GM12878 (cell line): ENCODE results near the gene MGMT. TPM values are rescaled to one million over a fixed set of nuclear protein-coding genes. Genes with fewer than 3 reads are reported as not detected.

Experiments
- ATAC-seq: fragments of 200-7000 bp; cut with Tn5 transposase; 3 replicates; pipeline ENCODE4 v1.9.1; 2020; ENCODE audit warnings: mild to moderate bottlenecking, moderate library complexity
- BruUV-seq: library from RNA; stranded (reverse); fragments of 400-500 nt; replicated peaks from 2 replicates; lab custom pipeline; 2021; lab: Mats Ljungman, UMichigan
- CTCF ChIA-PET: fragments of 300-600 bp; sonication (Branson Sonifier 250); formaldehyde crosslinking; extraction: SDS; loops from one replicate; lab custom pipeline; 2021; ENCODE audit warnings: inconsistent platforms; lab: Yijun Ruan, JAX
- POLR2A ChIA-PET: fragments of 350-600 bp; formaldehyde crosslinking; extraction: SDS; loops from one replicate; lab custom pipeline; 2021; ENCODE audit warnings: inconsistent platforms; lab: Charles Lee
- RAD21 ChIA-PET: fragments of 300-600 bp; sonication (Branson Sonifier 250); formaldehyde crosslinking; loops from one replicate; lab custom pipeline; 2023; ENCODE audit warnings: antibody characterized with exemption; ENCODE audit not compliant: unreplicated experiment; lab: Charles Lee
- SMC1A ChIA-PET: fragments of 300-600 bp; sonication (Branson Sonifier 250); formaldehyde crosslinking; loops from one replicate; lab custom pipeline; 2023; ENCODE audit not compliant: unreplicated experiment, uncharacterized antibody; lab: Charles Lee
- DNase-seq: peaks from one replicate; pipeline ENCODE4 v3.0.0-alpha.2; 2011; ENCODE audit warnings: low read depth, low spot score
- FAIRE-seq: peaks from 3 replicates; lab custom pipeline; 2011; peaks lifted over from hg19 to GRCh38; lab: Jason Lieb, UNC
- H2AFZ ChIP-seq: 2 replicates; pipeline ENCODE4 v1.6.0; 2011; ENCODE audit warnings: low read depth, low read length, control low read depth; ENCODE audit not compliant: control insufficient read depth
- H3K27ac ChIP-seq: 2 replicates; pipeline ENCODE4 v1.5.1; 2011; ENCODE audit warnings: control low read depth; ENCODE audit not compliant: control insufficient read depth, insufficient read depth
- H3K27me3 ChIP-seq, 2 experiments: replicated peaks in 1 of 2; 2 replicates each; pipeline versions ENCODE4 v1.6.0 to v1.6.1; 2011; ENCODE audit warnings: low read length in 1 of 2; ENCODE audit not compliant: control insufficient read depth in 2 of 2, insufficient read depth in 2 of 2
- H3K36me3 ChIP-seq, 2 experiments: 2 replicates each; pipeline ENCODE4 v1.5.1; 2011; ENCODE audit warnings: low read length in 1 of 2; ENCODE audit not compliant: control insufficient read depth in 2 of 2, insufficient read depth in 2 of 2
- H3K4me1 ChIP-seq: 2 replicates; pipeline ENCODE4 v1.6.1; 2011; ENCODE audit warnings: mild to moderate bottlenecking, low read length, moderate library complexity, mixed read lengths; ENCODE audit not compliant: control insufficient read depth, insufficient read depth
- H3K4me2 ChIP-seq: 2 replicates; pipeline ENCODE4 v1.6.0; 2011; ENCODE audit warnings: control low read depth; ENCODE audit not compliant: control insufficient read depth, insufficient read depth
- H3K4me3 ChIP-seq: fragments of 200-600 bp; sonication (generic); 2 replicates; pipeline ENCODE4 v1.5.1; 2016
- H3K79me2 ChIP-seq: 2 replicates; pipeline ENCODE4 v1.6.0; 2011; ENCODE audit warnings: low read length; ENCODE audit not compliant: control insufficient read depth, insufficient read depth
- H3K9ac ChIP-seq: 2 replicates; pipeline ENCODE4 v1.8.0; 2011; ENCODE audit warnings: low read length, control low read depth, mixed read lengths; ENCODE audit not compliant: control insufficient read depth, insufficient read depth
- H3K9me3 ChIP-seq: replicated peaks from 3 replicates; pipeline ENCODE4 v1.5.1; 2011; ENCODE audit warnings: mild to moderate bottlenecking, low read length; ENCODE audit not compliant: control insufficient read depth, insufficient read depth
- H4K20me1 ChIP-seq: 2 replicates; pipeline ENCODE4 v1.6.0; 2011; ENCODE audit not compliant: control insufficient read depth, insufficient read depth
- BCLAF1 ChIP-seq: fragments of 450-650 bp; IDR thresholded peaks from 2 replicates; pipeline ENCODE4 v1.6.1; 2017; ENCODE audit warnings: antibody characterized with exemption, mild to moderate bottlenecking, moderate library complexity
- BMI1 ChIP-seq: fragments of 450-650 bp; IDR thresholded peaks from 2 replicates; pipeline ENCODE4 v1.6.1; 2016; ENCODE audit warnings: mild to moderate bottlenecking, moderate library complexity, borderline replicate concordance
- FOXM1 ChIP-seq: IDR thresholded peaks from 2 replicates; pipeline ENCODE4 v1.6.1; 2012; ENCODE audit warnings: low read depth, mild to moderate bottlenecking, inconsistent platforms, low read length, moderate library complexity
- KLF5 ChIP-seq: fragments of 450-650 bp; IDR thresholded peaks from 2 replicates; pipeline ENCODE4 v1.6.1; 2014; ENCODE audit warnings: mild to moderate bottlenecking; ENCODE audit not compliant: partially characterized antibody
- PKNOX1 ChIP-seq: fragments of 450-650 bp; IDR thresholded peaks from 2 replicates; pipeline ENCODE4 v1.6.1; 2016; ENCODE audit warnings: mild to moderate bottlenecking
- POLR2AphosphoS2 ChIP-seq: IDR thresholded peaks from 2 replicates; pipeline ENCODE4 v1.6.1; 2011; ENCODE audit warnings: low read depth, mild to moderate bottlenecking, low read length, improper control_type of control experiment, moderate library complexity
- POLR2AphosphoS5 ChIP-seq: IDR thresholded peaks from 2 replicates; pipeline ENCODE4 v1.6.1; 2011; ENCODE audit warnings: mild to moderate bottlenecking, low read length, inconsistent platforms
- TCF12 ChIP-seq: IDR thresholded peaks from 2 replicates; pipeline ENCODE4 v1.6.1; 2011; ENCODE audit warnings: low read depth, mild to moderate bottlenecking, low read length
- USF1 ChIP-seq: IDR thresholded peaks from 2 replicates; pipeline ENCODE4 v1.6.1; 2011; ENCODE audit warnings: borderline replicate concordance, low read depth, mild to moderate bottlenecking, moderate library complexity, mixed read lengths, low read length; ENCODE audit not compliant: insufficient read depth; ENCODE audit errors: extremely low read length
- ZNF207 ChIP-seq: fragments of 450-650 bp; IDR thresholded peaks from 2 replicates; pipeline ENCODE4 v1.6.1; 2014; ENCODE audit warnings: antibody characterized with exemption, mild to moderate bottlenecking, borderline replicate concordance
- ZNF592 ChIP-seq: fragments of 450-650 bp; IDR thresholded peaks from 2 replicates; pipeline ENCODE4 v1.6.1; 2017; ENCODE audit warnings: mild to moderate bottlenecking, moderate library complexity
- ZZZ3 ChIP-seq: IDR thresholded peaks from 2 replicates; pipeline ENCODE4 v1.6.1; 2011; ENCODE audit warnings: low read depth; ENCODE audit not compliant: control insufficient read depth, insufficient read length
- WGBS: methylation state at CpG from one replicate; pipeline ENCODE4 v1.1.6; 2016; ENCODE audit warnings: low lambda C conversion rate; ENCODE audit not compliant: insufficient replicate concordance, insufficient coverage; ENCODE audit errors: missing lambda C conversion rate; 5-methylcytosine and 5-hydroxymethylcytosine counted together
- in situ Hi-C: fragments of 300-500 bp; cut with MboI; formaldehyde crosslinking; loops from 9 replicates; pipeline ENCODE4 v1.14.3; 2018; ENCODE audit warnings: mixed read lengths
- intact Hi-C: fragments of 100-400 bp; cut with micrococcal nuclease; formaldehyde crosslinking; loops from one replicate; pipeline ENCODE4 v1.14.2; 2022; ENCODE audit not compliant: unreplicated experiment
- polyA plus RNA-seq, 11 experiments: library from polyadenylated mRNA; depleted of rRNA in 4 of 11; unstranded in 6 of 11; stranded (reverse) in 5 of 11; fragments of >200 nt; fragmentation: Nextera tagmentation in 4 of 11; fragmentation: Illumina TruSeq in 1 of 11; extraction: Ambion mirVana in 4 of 11; extraction: Trizol in 1 of 11; gene quantifications; 1 replicate in 1 of 11; 2 replicates in 10 of 11; pipeline versions ENCODE4 v1.2.1 to v1.2.3, GENCODE V29; 2011 to 2016; ENCODE audit warnings: inconsistent platforms in 2 of 11, missing spikeins in 2 of 11, low read depth in 1 of 11
- total RNA-seq, 4 experiments: library from RNA; depleted of rRNA in 3 of 4; stranded (reverse); fragments of >200 nt in 3 of 4; fragmentation: Illumina TruSeq in 1 of 4; extraction: Trizol in 1 of 4; gene quantifications; 2 replicates each; pipeline versions ENCODE4 v1.2.1 to v1.2.3, GENCODE V29; 2013 to 2021
- TF ChIP-seq, protein P1 (sequence below): IDR thresholded peaks from 2 replicates; pipeline ENCODE4 v1.6.1; 2011; ENCODE audit warnings: borderline replicate concordance, low read depth, mild to moderate bottlenecking, moderate library complexity, low read length; ENCODE audit not compliant: insufficient read depth, poor library complexity, severe bottlenecking

The MGMT gene
- total and polyA plus RNA-seq, 10 of the 15 experiments (the other 5 are each of a cell fraction or from before 2014, with no cell fraction given) = 0.16 to 24.2 (median 13.3) TPM

DNA sequence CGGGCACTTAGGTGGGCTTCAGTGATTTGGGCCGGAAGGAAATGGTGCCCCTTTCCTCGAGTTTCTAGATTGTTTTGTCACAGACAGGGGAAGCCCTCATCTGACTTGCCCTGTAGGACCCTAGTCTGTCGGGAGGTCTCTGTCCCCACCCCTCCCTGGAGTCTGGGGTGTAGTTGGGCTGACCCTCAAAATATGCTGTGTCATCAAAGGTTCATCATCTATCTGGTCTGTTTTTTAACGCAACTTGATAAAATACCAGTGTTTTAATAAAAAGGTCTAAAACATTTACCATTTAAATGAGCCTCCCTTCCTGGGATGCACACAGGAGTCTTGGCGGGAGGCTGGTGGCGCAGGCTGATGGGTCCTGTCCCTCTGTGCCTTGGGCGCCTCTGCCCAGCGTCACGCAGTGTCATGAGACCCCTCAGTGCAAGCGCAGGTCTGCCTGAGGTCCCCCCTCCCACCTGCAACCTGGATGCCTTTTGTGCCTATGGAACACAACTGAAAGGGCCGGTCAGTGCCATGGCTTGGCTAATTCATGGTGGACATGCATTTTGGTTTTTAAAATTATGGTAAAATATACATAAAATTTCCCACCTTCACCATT, 146.4 kb downstream of the MGMT start:
- ChIA-PET SMC1A (no interaction called here), RAD21 (no interaction called here), CTCF (no interaction called here), POLR2A (no interaction called here)
- WGBS = 94% methylated on average over 9 of the region's 12 CpGs
- H3K9me3 ChIP-seq = no peaks in the 10 kb centered on the region
- no peak overlapping the region for H3K27ac ChIP-seq
- ATAC-seq (no peak), FAIRE-seq (no peak), DNase-seq (no peak)
- no peaks in the 10 kb centered on the region for H3K27me3 ChIP-seq
- intact Hi-C loops = no loop called here
- no peaks in the 10 kb centered on the region for H3K79me2 ChIP-seq
- no peak overlapping the region for H2AFZ ChIP-seq
- BruUV-seq = no TSS peak
- H3K9ac ChIP-seq = no peak overlapping the region
- H3K4me2 ChIP-seq = no peak overlapping the region
- no peaks in the 10 kb centered on the region for H4K20me1 ChIP-seq
- H3K4me1 ChIP-seq = no peaks in the 10 kb centered on the region
- H3K4me3 ChIP-seq = no peak overlapping the region
- in situ Hi-C loops = no loop called here
- H3K36me3 ChIP-seq = no peaks in the 10 kb centered on the region
- TF ChIP-seq, protein P1, sequence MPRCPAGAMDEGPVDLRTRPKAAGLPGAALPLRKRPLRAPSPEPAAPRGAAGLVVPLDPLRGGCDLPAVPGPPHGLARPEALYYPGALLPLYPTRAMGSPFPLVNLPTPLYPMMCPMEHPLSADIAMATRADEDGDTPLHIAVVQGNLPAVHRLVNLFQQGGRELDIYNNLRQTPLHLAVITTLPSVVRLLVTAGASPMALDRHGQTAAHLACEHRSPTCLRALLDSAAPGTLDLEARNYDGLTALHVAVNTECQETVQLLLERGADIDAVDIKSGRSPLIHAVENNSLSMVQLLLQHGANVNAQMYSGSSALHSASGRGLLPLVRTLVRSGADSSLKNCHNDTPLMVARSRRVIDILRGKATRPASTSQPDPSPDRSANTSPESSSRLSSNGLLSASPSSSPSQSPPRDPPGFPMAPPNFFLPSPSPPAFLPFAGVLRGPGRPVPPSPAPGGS = no peak
- TF ChIP-seq FOXM1 (no peak), KLF5 (no peak), USF1 (no peak), BMI1 (no peak), ZZZ3 (no peak), PKNOX1 (no peak), TCF12 (no peak), BCLAF1 (no peak), POLR2AphosphoS5 (no peak), ZNF592 (no peak), ZNF207 (no peak), POLR2AphosphoS2 (no peak)
